ENCODE measurements around the gene AKAP13.

- no peak for TF ChIP-seq EP300 (IDR thresholded peaks at IDR 0.05)
- TF ChIP-seq POLR2AphosphoS5 (IDR thresholded peaks at IDR 0.05) = no peak
Measured at GRCh38 chr15:85532689-85533088, 152.3 kb downstream of the AKAP13 start.
